GM12872 (cell line): ENCODE data around the gene GPR37L1.

ENCODE experiments used
- CTCF ChIP-seq: IDR thresholded peaks from 3 replicates; pipeline ENCODE4 v1.5.1; 2011; ENCODE audit warnings: low read depth, mild to moderate bottlenecking, low read length, moderate library complexity; ENCODE audit not compliant: insufficient read depth

GPR37L1 gene

GRCh38 chr1:202104073-202104472 lies 18.6 kb upstream of the GPR37L1 start:
- TF ChIP-seq CTCF, result no peak

- no peak for TF ChIP-seq CTCF
These were observed 17.0 kb upstream of the GPR37L1 start for GRCh38 chr1:202105571-202106339.

GRCh38 chr1:202106340-202107254 lies 16.1 kb upstream of the GPR37L1 start:
- no peak for TF ChIP-seq CTCF

- no peak for TF ChIP-seq CTCF
These were observed 15.4 kb upstream of the GPR37L1 start for GRCh38 chr1:202107321-202107761.

- no peak for TF ChIP-seq CTCF
These were observed 14.7 kb upstream of the GPR37L1 start for GRCh38 chr1:202107801-202108731.

GRCh38 chr1:202110977-202111376 lies 11.7 kb upstream of the GPR37L1 start:
- TF ChIP-seq CTCF, result no peak
